Bone marrow (tissue), 2 donors: Measurements from ENCODE around the gene ADRA2B.

ENCODE experiments used
- DNase-seq, 2 donors: peaks; one replicate each; lab custom pipeline; 2025; lab: John Stamatoyannopoulos, UW

The ADRA2B gene

GRCh38 chr2:96117701-96118588 is 1.6 kb upstream of the ADRA2B start:
- no peak for DNase-seq

- peak in 1 of 2 donors; percentile 61 for DNase-seq
Observed at GRCh38 chr2:96116879-96117533, 635 bp upstream of the ADRA2B start.

GRCh38 chr2:96115631-96116423 is 544 bp downstream of the ADRA2B start:
- no peak for DNase-seq

GRCh38 chr2:96114903-96115581 is 1.3 kb downstream of the ADRA2B start:
- no peak for DNase-seq

- no peak for DNase-seq
Observed at GRCh38 chr2:96114546-96114902, 1.8 kb downstream of the ADRA2B start.

- DNase-seq: no peak
Observed at GRCh38 chr2:96113951-96114350, 2.4 kb downstream of the ADRA2B start.

GRCh38 chr2:96113367-96113677 is 3.0 kb downstream of the ADRA2B start:
- no peak for DNase-seq

GRCh38 chr2:96112501-96113366 is 3.6 kb downstream of the ADRA2B start:
- no peak for DNase-seq

- DNase-seq: no peak
Observed at GRCh38 chr2:96111823-96112500, 4.4 kb downstream of the ADRA2B start.

GRCh38 chr2:96111257-96111640 is 5.1 kb downstream of the ADRA2B start:
- DNase-seq: no peak

GRCh38 chr2:96110621-96111256 is 5.6 kb downstream of the ADRA2B start:
- DNase-seq: no peak

- DNase-seq: no peak
Observed at GRCh38 chr2:96109931-96110511, 6.3 kb downstream of the ADRA2B start.

GRCh38 chr2:96109361-96109680 is 7.0 kb downstream of the ADRA2B start:
- no peak for DNase-seq

- no peak for DNase-seq
Observed at GRCh38 chr2:96108541-96109360, 7.6 kb downstream of the ADRA2B start.

GRCh38 chr2:96108151-96108540 is 8.2 kb downstream of the ADRA2B start:
- no peak for DNase-seq

- DNase-seq: no peak
Observed at GRCh38 chr2:96107708-96108065, 8.7 kb downstream of the ADRA2B start.

- DNase-seq: no peak
Observed at GRCh38 chr2:96106991-96107707, 9.2 kb downstream of the ADRA2B start.

- DNase-seq: no peak
Observed at GRCh38 chr2:96105994-96106715, 10.2 kb downstream of the ADRA2B start.
